K562 (cell line): ENCODE measurements around the gene UBN2. TPM values are rescaled to one million over a fixed set of nuclear protein-coding genes. Genes with fewer than 3 reads are reported as not detected.

Source experiments
- CBX5 ChIP-seq: IDR thresholded peaks from 2 replicates; pipeline ENCODE4 v1.6.1; 2014; ENCODE audit warnings: low read depth, borderline replicate concordance
- CHD1 ChIP-seq: fragments of 200-600 bp; sonication (generic); IDR thresholded peaks from one replicate; pipeline ENCODE4 v1.6.1; 2012; ENCODE audit warnings: mild to moderate bottlenecking, moderate library complexity, low read length, inconsistent platforms
- CREB3L1 ChIP-seq: fragments of 450-650 bp; IDR thresholded peaks from 2 replicates; pipeline ENCODE4 v1.6.1; 2014; ENCODE audit warnings: low read depth, mild to moderate bottlenecking, moderate library complexity, borderline replicate concordance
- GTF2F1 ChIP-seq: IDR thresholded peaks from 2 replicates; pipeline ENCODE4 v1.6.1; 2011; ENCODE audit warnings: low read depth, low read length, improper control_type of control experiment
- KLF13 ChIP-seq: fragments of 450-650 bp; IDR thresholded peaks from 2 replicates; pipeline ENCODE4 v1.6.1; 2016; ENCODE audit warnings: missing genetic modification characterization, low read depth, mild to moderate bottlenecking, missing compliant biosample characterization, moderate library complexity, borderline replicate concordance
- PTBP1 ChIP-seq: fragments of 200-400 bp; formaldehyde crosslinking; IDR thresholded peaks from 2 replicates; pipeline ENCODE4 v1.6.1; 2017; ENCODE audit warnings: low read depth, low read length
- SMARCC2 ChIP-seq: fragments of 450-650 bp; IDR thresholded peaks from 2 replicates; pipeline ENCODE4 v1.6.1; 2017; ENCODE audit warnings: antibody characterized with exemption, moderate library complexity, mild to moderate bottlenecking, low read depth
- ZBTB11 ChIP-seq, 3 experiments: fragments of 200-800 bp in 1 of 3; fragments of 250-450 bp in 1 of 3; fragments of 450-650 bp in 1 of 3; sonication (Bioruptor Pico) in 1 of 3; sonication (Bioruptor generic) in 1 of 3; formaldehyde crosslinking in 1 of 3; IDR thresholded peaks; 2 replicates each; pipeline versions ENCODE4 v1.6.1 to v1.8.0; 2016 to 2022; ENCODE audit warnings: mild to moderate bottlenecking in 2 of 3, missing genetic modification characterization in 2 of 3, missing compliant biosample characterization in 1 of 3, moderate library complexity in 1 of 3
- ZMIZ1 ChIP-seq, 2 experiments: fragments of 150-350 bp in 1 of 2; IDR thresholded peaks; 2 replicates each; pipeline ENCODE4 v1.6.1; 2012 to 2016; ENCODE audit warnings: low read depth in 2 of 2, low read length in 2 of 2, mild to moderate bottlenecking in 1 of 2, moderate library complexity in 1 of 2
- ZNF408 ChIP-seq: fragments of 250-450 bp; sonication (Bioruptor Pico); IDR thresholded peaks from 2 replicates; pipeline ENCODE4 v1.4.0; 2020; ENCODE audit warnings: low read depth, mild to moderate bottlenecking, moderate library complexity
- polyA plus RNA-seq, 8 experiments: library from polyadenylated mRNA; depleted of rRNA in 4 of 8; stranded (reverse) in 5 of 8; unstranded in 3 of 8; fragments of >200 nt; fragmentation: Nextera tagmentation in 2 of 8; fragmentation: Illumina TruSeq in 1 of 8; extraction: Ambion mirVana in 2 of 8; extraction: Trizol in 1 of 8; gene quantifications; 2 replicates each; pipeline versions ENCODE4 v1.2.1 to v1.2.3, GENCODE V29; 2011 to 2014; ENCODE audit warnings: inconsistent platforms in 1 of 8, missing spikeins in 1 of 8
- total RNA-seq, 7 experiments: library from RNA; depleted of rRNA in 6 of 7; stranded (reverse); fragments of >200 nt in 6 of 7; fragmentation: Illumina TruSeq in 2 of 7; extraction: Trizol in 2 of 7; gene quantifications; 2 replicates each; pipeline versions ENCODE4 v1.2.1 to v1.2.3, GENCODE V29; 2011 to 2021; ENCODE audit warnings: low replicate concordance in 1 of 7

Gene UBN2
- total and polyA plus RNA-seq, 9 of the 15 experiments (the other 6 are each of a cell fraction or from before 2014, with no cell fraction given) = 1.2 to 19.5 (median 9.9) TPM

GRCh38 chr7:139230484-139230773, 608 bp upstream of the UBN2 start (continued):
- TF ChIP-seq ZBTB11 (CRISPR knock-in tag; IDR thresholded peaks at IDR 0.05) = no peak
- TF ChIP-seq SMARCC2 = no peak
- TF ChIP-seq CHD1 = no peak
- no peak for TF ChIP-seq PTBP1
- peak; percentile 66; the same call in 1 of the 2 replicates for TF ChIP-seq ZNF408 (CRISPR knock-in tag)
- no peak for TF ChIP-seq ZMIZ1 (IDR thresholded peaks at IDR 0.05; ENCODE audit: low read depth in 2 of 2, low read length in 2 of 2)
- TF ChIP-seq CBX5 = no peak
- 0 out of 2 replicates have a peak, but pooled peaks have one; percentile 22 for TF ChIP-seq KLF13
- no peak for TF ChIP-seq CREB3L1
- TF ChIP-seq GTF2F1 = 0 out of 2 replicates have a peak, but pooled peaks have one; percentile 5
